NCI-H526 treated with DMSO at 0.1 percent for 48 hours (cell line): ENCODE results near the gene GLRX5.

Experiments used
- DNase-seq: peaks from one replicate; lab custom pipeline; 2025; lab: John Stamatoyannopoulos, UW

The GLRX5 gene

DNA sequence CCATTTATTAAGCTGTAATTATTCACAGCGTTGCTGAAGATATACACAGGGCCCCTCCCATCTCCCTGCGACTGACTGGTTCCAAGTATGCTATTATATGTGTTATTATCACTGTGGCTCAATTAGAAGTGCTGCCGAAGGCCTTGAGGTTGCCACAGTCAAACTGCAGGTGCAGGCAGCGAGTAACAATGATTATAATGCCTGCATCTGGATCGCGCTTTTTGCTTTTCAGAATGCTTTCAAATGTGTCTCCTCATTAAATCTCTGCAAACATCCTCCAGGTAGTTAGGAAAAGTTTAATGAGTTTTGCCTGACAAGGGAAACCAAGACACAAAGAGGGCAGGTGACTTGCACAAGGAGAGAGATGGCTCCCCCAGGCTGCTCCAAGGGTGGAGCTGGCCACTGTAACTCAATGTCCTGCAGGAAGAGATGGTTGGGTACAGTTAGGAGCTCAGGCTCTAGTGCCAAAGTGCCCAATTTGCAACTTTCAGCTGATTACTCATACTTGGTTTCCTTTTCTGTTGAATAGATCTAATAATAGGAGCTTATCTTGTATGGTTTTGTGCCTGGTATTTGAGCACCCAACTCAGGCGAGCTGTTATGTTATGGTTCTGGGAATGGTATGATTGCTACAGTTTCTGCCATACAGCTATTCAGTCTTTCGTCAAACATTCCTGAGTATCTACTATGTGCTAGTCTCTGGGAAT lies 16.7 kb upstream of the GLRX5 start:
- no peak for DNase-seq

GRCh38 chr14:95519699-95520098 lies 15.2 kb upstream of the GLRX5 start:
- no peak for DNase-seq

GRCh38 chr14:95520346-95520745 lies 14.5 kb upstream of the GLRX5 start:
- DNase-seq: no peak

- DNase-seq: no peak
Observed at GRCh38 chr14:95521001-95521400, 13.8 kb upstream of the GLRX5 start.

DNA sequence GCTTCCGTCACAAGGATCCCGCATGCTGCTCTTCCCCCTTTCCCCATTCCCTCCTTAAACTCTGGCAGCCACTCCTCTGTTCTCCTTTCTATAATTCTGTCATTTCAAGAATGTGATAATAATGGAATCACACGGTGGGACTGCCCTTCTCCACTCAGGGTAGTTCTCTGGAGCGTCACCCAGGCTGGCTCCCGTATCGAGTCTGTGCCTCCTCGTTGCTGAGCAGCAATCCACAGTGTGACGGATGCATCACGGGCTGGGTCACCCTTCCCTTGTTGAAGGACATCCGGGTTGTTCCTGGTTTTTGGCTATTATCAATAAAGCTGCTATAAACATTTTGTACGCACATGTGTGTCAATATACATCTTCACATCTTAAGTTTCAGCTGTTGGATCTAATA lies 12.7 kb upstream of the GLRX5 start:
- no peak for DNase-seq

- DNase-seq: no peak
Observed at GRCh38 chr14:95522556-95522955, 12.3 kb upstream of the GLRX5 start.

DNA sequence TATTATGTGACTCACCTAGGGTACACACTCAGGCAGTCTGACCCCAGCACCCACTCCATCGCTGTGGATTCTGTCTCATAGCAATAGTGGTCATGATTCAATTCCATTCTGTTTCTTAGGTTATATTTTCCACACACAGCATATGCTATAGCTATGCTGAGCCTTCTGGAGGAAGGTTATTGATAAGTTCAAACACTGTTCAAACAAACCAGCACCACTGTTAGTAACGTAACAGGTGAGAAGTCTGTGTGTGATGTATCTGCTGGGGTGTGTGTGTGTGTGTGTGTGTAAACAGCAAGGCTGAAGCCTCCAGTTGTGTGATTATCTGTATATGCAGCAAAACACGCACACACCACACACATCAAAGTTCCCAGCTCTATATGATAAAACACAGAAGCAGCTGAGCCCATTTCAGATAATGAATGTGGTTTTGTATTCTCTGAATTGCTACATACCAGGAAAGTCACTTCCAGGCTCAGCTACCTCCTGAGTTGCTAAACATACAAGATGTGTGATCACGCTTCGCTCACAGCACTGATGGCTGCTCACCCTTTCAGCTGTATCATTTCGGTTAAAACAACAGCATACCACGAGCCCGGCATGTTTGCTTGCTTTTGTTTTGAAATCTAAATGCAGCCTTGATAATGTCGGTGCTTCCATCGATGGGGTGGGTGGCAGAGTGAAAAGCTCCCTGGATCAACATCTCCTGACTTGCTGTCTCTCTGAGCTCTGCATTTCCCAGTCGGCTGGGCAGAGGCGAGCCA lies 11.6 kb upstream of the GLRX5 start:
- DNase-seq: no peak

- DNase-seq: peak; percentile 25
Observed at GRCh38 chr14:95523815-95524448, 10.9 kb upstream of the GLRX5 start.

- DNase-seq: no peak
Observed at GRCh38 chr14:95524706-95525512, 9.9 kb upstream of the GLRX5 start.

DNA sequence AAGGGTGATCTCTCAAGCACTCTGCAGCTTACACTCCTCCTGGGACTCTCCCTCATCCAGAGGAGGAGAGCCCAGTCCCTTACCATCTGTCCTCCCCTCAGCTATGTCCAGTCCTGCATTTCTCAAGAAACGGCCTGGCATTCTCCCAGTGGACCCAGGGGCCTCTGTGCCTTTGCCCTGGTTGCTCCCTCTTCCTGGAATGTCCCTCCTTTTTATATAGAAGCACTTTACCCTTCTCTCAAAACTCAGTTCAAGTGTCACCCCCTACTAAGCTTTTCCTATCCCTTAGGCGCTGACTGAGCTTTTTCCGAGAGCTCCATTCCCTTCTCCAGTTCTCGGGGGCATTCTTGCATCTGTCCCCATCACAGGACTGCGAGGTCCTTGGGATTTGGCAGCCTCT lies 8.9 kb upstream of the GLRX5 start:
- DNase-seq: no peak

- no peak for DNase-seq
Observed at GRCh38 chr14:95526483-95527386, 8.1 kb upstream of the GLRX5 start.

DNA sequence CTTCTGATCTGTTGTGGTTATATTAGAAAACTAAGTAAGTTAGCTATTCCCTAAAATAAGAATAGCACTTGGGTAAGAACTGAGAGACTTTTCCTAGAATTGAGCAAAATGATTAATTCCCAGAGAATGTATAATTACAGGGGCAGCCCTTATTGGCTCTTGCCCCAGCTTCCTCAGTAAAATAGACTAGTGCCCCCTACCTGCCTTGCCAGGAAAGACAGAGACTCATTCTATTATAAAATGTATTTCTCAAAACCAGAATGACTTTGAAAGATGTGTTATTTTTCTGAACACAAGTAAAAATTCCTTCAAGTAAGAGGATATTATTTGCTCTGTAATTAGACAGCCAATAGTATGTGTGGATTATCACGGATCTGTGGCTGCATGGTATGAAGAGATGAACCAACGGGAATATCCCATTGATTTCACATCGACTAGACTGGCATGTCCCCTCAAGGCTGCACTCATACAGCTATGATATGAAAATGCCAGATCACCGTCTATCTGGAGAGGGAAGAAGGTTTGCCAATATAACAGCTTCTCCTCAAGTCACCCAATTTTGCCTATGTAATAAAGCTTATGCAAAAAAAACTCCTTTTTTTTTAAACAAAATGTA lies 7.4 kb upstream of the GLRX5 start:
- DNase-seq: no peak

DNA sequence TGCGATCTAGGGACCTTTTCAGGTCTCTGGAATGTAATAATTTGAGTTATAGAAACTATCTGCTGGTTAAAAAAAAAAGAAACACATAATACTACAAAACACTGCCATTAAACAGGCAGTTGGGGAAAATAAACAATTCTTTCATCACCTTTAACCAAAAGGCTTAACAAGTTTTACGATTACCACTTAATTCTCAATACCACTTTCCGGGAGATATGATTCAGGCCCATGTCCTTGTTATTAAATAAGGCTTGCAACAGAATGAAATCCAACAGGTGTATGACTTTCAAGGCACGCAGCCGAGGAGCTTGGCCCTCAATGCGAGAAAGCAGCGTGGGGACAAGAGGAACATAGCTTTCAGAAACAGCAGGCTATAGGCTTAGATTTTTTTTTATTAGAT lies 5.6 kb upstream of the GLRX5 start:
- no peak for DNase-seq

- DNase-seq: no peak
Observed at GRCh38 chr14:95530473-95531276, 4.2 kb upstream of the GLRX5 start.

DNA sequence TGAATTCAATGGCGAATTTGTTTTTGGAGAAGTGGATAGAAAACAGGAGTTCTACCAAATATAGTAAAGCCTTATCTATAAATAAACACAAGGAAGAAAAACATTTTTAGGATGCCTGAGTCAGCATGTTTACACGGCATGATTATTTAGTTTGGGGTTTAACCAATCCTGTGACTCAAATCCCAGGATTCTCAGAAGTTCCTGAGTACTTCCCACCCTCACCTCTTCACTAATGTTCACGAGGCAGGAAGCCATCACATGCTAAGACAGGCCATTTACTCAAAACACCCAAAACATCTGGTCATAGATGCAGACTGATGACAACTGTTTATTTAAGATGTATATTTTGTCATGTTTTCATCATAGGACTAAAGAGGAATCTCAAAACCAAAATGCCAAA lies 3.4 kb upstream of the GLRX5 start:
- no peak for DNase-seq

DNA sequence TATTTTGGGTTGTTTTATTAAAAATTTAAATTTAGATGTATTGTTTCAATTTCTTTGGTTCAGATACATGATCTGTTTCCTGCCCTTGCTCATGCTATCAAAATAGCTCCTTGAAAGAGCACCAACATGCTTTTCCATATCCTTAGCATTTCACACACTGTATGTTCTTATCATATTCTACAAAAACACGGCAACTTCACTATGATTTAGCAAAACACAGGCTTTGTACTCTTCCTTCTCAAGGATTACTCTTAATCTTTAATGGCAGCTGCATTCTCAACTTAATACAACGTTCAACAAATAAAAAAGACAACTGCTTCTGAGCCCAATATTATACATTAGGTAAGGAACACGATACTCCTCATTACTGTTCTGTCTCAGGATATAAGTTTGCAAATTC lies 2.9 kb upstream of the GLRX5 start:
- DNase-seq: no peak

DNA sequence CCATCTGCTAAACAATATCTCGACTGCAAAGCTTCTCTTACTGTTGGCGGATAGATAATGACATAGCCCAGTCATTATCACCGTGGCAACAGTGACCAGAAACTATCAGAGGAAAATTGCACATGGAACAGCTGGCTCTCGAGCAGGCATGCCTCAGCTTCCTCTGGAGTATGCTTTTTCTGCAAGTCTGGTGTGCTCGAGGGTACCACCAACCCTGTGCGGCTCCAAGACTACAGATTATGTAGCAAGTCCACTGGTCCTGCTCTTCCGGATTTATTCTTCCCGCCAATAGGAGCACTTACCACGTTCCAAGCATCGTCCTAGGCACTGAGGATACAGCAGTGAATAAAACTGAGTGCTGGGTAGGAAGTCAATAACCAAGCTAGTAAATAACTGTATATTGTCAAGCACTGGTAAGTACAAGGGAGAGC lies 1.4 kb upstream of the GLRX5 start:
- DNase-seq: no peak

GRCh38 chr14:95533822-95534221 lies 1.0 kb upstream of the GLRX5 start:
- no peak for DNase-seq

GRCh38 chr14:95535226-95536021 lies 574 bp downstream of the GLRX5 start:
- no peak for DNase-seq
